DND-41 (cell line): Measurements from ENCODE around the gene ATG16L2.

Experiments
- CTCF ChIP-seq: IDR thresholded peaks from 2 replicates; pipeline ENCODE4 v1.5.1; 2012; ENCODE audit warnings: borderline replicate concordance, low read length, moderate library complexity, mild to moderate bottlenecking; ENCODE audit not compliant: poor library complexity, severe bottlenecking; ENCODE audit errors: extremely low read depth
- EZH2 ChIP-seq: IDR thresholded peaks from 3 replicates; pipeline ENCODE4 v1.6.1; 2012; ENCODE audit warnings: borderline replicate concordance, low read depth, mild to moderate bottlenecking, moderate library complexity, low read length, inconsistent platforms; ENCODE audit not compliant: severe bottlenecking

GRCh38 chr11:72771507-72771906, 42.7 kb upstream of the ATG16L2 start:
- TF ChIP-seq EZH2 (no peak), CTCF (no peak)
